Omental fat pad (tissue), 4 donors: ENCODE measurements around the gene TFAP2E. TPM values are rescaled to one million over a fixed set of nuclear protein-coding genes. Genes with fewer than 3 reads are reported as not detected.

ENCODE experiments used
- ATAC-seq: fragments of 150-250 bp; one replicate; pipeline ENCODE4 v1.9.1; 2016; ENCODE audit warnings: mild to moderate bottlenecking, moderate library complexity; ENCODE audit not compliant: low FRiP score
- DNase-seq: peaks from one replicate; pipeline ENCODE4 v3.0.0-alpha.2; 2019; ENCODE audit warnings: low spot score
- total RNA-seq, 4 donors: library from RNA; depleted of rRNA; stranded (reverse); fragments of >200 nt; gene quantifications; one replicate each; pipeline ENCODE4 v1.1.0, GENCODE V29; 2016
- TF ChIP-seq, protein P1 (sequence below), 3 donors: fragments of 450-650 bp; IDR thresholded peaks; one replicate each; pipeline ENCODE4 v1.5.1; 2016 to 2017; ENCODE audit warnings: antibody characterized with exemption in 3 of 3, mild to moderate bottlenecking in 3 of 3, moderate library complexity in 2 of 3

Gene TFAP2E
- total RNA-seq, 4 donors from 2014 or later, result 0.25 to 0.72 (median 0.50) TPM

GRCh38 chr1:35546614-35547013, 26.5 kb upstream of the TFAP2E start:
- ATAC-seq (no peak), DNase-seq (no peak)
- TF ChIP-seq, protein P1, sequence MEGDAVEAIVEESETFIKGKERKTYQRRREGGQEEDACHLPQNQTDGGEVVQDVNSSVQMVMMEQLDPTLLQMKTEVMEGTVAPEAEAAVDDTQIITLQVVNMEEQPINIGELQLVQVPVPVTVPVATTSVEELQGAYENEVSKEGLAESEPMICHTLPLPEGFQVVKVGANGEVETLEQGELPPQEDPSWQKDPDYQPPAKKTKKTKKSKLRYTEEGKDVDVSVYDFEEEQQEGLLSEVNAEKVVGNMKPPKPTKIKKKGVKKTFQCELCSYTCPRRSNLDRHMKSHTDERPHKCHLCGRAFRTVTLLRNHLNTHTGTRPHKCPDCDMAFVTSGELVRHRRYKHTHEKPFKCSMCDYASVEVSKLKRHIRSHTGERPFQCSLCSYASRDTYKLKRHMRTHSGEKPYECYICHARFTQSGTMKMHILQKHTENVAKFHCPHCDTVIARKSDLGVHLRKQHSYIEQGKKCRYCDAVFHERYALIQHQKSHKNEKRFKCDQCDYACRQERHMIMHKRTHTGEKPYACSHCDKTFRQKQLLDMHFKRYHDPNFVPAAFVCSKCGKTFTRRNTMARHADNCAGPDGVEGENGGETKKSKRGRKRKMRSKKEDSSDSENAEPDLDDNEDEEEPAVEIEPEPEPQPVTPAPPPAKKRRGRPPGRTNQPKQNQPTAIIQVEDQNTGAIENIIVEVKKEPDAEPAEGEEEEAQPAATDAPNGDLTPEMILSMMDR (IDR thresholded peaks at IDR 0.05), result no peak

GRCh38 chr1:35553851-35554250, 19.3 kb upstream of the TFAP2E start:
- TF ChIP-seq, protein P1 (IDR thresholded peaks at IDR 0.05), result no peak
- no peak for DNase-seq
- no peak for ATAC-seq

DNA sequence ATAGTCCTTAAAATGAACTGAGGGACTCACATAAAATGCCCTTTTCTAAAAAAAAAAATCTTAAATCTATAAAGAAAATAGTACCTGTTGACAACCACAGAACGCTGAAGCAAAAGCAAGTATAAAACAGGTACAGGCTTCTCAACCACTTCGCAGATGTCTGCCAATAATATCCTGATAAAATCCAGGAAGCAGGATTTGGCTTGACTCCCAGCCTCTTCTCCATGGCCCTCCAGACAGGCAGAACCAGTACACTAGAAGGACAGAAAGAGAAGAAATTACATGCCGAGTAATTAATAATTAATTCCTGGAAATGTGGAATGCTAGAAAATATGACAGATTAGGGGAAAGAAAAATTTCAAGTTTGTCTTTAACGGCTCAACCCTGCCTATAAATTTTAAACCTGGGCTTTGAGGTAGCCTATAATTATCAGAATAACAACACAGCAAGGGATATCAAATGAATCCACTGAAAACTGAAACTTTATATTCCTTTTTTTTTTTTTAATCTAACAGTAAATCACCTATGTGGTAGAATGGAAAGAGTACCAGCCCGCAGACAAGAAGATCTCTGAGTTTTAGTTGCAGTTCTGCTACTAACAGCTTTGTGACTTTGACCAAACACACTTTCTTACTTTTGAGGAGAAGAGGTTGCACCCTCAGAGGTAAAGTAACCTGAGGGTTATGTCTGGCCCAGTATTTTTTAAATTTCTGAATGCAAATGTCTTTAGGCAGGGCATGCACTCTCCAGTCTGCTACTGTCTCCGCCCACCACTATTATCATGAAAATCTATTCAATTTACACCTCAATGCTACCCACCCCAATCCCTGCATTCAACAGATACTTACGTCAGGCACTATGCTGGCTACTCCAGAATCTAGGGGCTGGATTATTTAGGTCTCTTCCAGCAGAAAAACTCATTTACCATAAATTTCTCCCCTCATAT, 18.6 kb upstream of the TFAP2E start:
- ATAC-seq (no peak), DNase-seq (no peak)
- TF ChIP-seq, protein P1 (IDR thresholded peaks at IDR 0.05), result no peak

- DNase-seq (no peak), ATAC-seq (no peak)
- TF ChIP-seq, protein P1 (IDR thresholded peaks at IDR 0.05), result no peak
Measured at GRCh38 chr1:35555212-35555584, 17.9 kb upstream of the TFAP2E start.

DNA sequence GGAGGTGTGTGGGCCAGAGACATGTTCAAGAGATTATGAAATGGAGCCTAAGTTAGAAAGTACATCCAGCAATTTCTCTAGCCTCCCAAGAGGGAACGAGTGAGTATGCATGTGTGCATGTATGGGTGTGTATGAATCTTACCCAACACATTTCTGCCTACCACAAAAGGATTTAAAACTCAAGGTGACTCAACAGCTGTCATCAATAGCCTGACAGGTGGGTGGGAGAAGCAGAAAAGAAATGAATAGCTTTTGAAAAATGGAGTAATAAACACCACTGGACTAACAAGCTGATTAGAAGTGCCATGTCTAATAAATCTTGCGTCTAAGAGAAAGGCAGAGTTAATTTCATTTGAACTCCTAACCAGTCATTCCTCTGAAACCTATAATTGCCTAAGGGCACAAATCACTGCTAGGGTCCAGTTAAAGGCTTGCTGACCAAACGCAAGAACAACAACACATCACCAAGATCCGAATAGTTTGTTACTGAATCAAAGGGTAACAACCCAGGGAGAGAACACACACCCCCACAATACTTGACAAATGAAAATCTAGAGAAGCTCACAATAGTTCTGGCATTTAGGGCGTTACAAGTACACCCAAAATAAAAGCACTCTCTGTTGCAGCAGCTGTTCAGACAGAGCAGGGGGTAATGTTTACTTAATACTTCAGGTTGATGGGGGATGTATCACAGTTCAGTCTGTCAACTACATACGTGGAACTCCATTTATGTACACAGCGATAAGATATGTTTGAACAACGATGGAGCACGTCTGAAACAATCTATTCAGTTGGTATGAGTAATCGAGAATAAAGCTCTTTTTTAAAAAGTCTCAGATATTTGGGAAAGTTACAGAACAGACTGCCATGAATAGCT, 17.3 kb upstream of the TFAP2E start:
- TF ChIP-seq, protein P1 (IDR thresholded peaks at IDR 0.05), result no peak
- no peak for DNase-seq
- no peak for ATAC-seq

GRCh38 chr1:35556484-35557117, 16.5 kb upstream of the TFAP2E start:
- TF ChIP-seq, protein P1 (IDR thresholded peaks at IDR 0.05), result no peak
- ATAC-seq, result no peak

More at GRCh38 chr1:35556484-35557117, 16.5 kb upstream of the TFAP2E start:
- no peak for DNase-seq
